SU-DHL-6 (cell line): Measurements from ENCODE around the gene DMP1.

Experiments
- H2AFZ ChIP-seq: fragments of 200-600 bp; sonication (generic); 2 replicates; pipeline ENCODE4 v1.6.1; 2014; ENCODE audit warnings: low read depth, mild to moderate bottlenecking, moderate library complexity, mixed read lengths, antibody characterized with exemption, low read length; ENCODE audit not compliant: severe bottlenecking
- H3F3A ChIP-seq: fragments of 200-600 bp; shearing (Covaris generic); 2 replicates; pipeline ENCODE4 v1.6.0; 2016; ENCODE audit warnings: antibody characterized with exemption, mild to moderate bottlenecking; ENCODE audit not compliant: insufficient read depth
- H3K27ac ChIP-seq: fragments of 200-600 bp; sonication (generic); 2 replicates; pipeline ENCODE4 v1.5.1; 2016; ENCODE audit warnings: low read depth, mild to moderate bottlenecking, low read length, moderate library complexity, mixed read lengths
- H3K27me3 ChIP-seq: fragments of 200-600 bp; sonication (generic), shearing (Covaris generic); 2 replicates; pipeline ENCODE4 v1.6.0; 2014; ENCODE audit warnings: mild to moderate bottlenecking, low read length
- H3K36me3 ChIP-seq: fragments of 200-600 bp; sonication (generic); 2 replicates; pipeline ENCODE4 v1.6.1; 2014; ENCODE audit warnings: mild to moderate bottlenecking, low read length, mixed read lengths
- H3K4me2 ChIP-seq: fragments of 300-600, 200-600 bp; shearing (Covaris generic), sonication (generic); 2 replicates; pipeline ENCODE4 v1.6.0; 2014; ENCODE audit warnings: low read length, low read depth, mild to moderate bottlenecking; ENCODE audit not compliant: poor library complexity, severe bottlenecking
- H3K4me3 ChIP-seq: fragments of 200-600 bp; sonication (generic); 2 replicates; pipeline ENCODE4 v1.5.1; 2014; ENCODE audit warnings: antibody characterized with exemption, low read length, mild to moderate bottlenecking, mixed read lengths; ENCODE audit not compliant: insufficient read depth, poor library complexity, severe bottlenecking
- H3K79me2 ChIP-seq: fragments of 200-600 bp; sonication (generic); 2 replicates; pipeline ENCODE4 v1.6.1; 2014; ENCODE audit warnings: mild to moderate bottlenecking, low read length, moderate library complexity; ENCODE audit not compliant: insufficient read depth
- H3K9ac ChIP-seq: fragments of 200-600 bp; sonication (generic); 2 replicates; pipeline ENCODE4 v1.7.0; 2014; ENCODE audit warnings: mild to moderate bottlenecking, low read length
- H3K9me2 ChIP-seq: fragments of 200-600 bp; sonication (generic); replicated peaks from 2 replicates; pipeline ENCODE4 v1.6.1; 2014; ENCODE audit warnings: low read length; ENCODE audit not compliant: insufficient read depth
- H3K9me3 ChIP-seq: fragments of 200-600 bp; sonication (generic); 2 replicates; pipeline ENCODE4 v1.6.1; 2014; ENCODE audit warnings: low read length, mixed read lengths; ENCODE audit not compliant: insufficient read depth
- H4K20me1 ChIP-seq: fragments of 200-600 bp; sonication (generic); 2 replicates; pipeline ENCODE4 v1.6.1; 2014; ENCODE audit warnings: low read depth, mild to moderate bottlenecking, antibody characterized with exemption, low read length, moderate library complexity, mixed read lengths
- EZH2phosphoT487 ChIP-seq: fragments of 200-600 bp; sonication (generic), shearing (Covaris generic); conservative IDR thresholded peaks from 2 replicates; pipeline ENCODE4 v1.6.1; 2018; ENCODE audit warnings: mild to moderate bottlenecking, antibody characterized with exemption, low read length, moderate library complexity, mixed read lengths
- TF ChIP-seq, protein P1 (sequence below): fragments of 200-600 bp; sonication (generic); IDR thresholded peaks from one replicate; pipeline ENCODE4 v1.5.1; 2017; ENCODE audit warnings: antibody characterized with exemption, mild to moderate bottlenecking, low read length, moderate library complexity; ENCODE audit not compliant: insufficient read depth, poor library complexity, severe bottlenecking

DMP1 gene

GRCh38 chr4:87620491-87620890 lies 29.6 kb upstream of the DMP1 start:
- no peak overlapping the region for H3K9ac ChIP-seq
- H3K4me3 ChIP-seq: no peak overlapping the region
- no peak overlapping the region for H2AFZ ChIP-seq
- H3K27me3 ChIP-seq: no peaks in the 10 kb centered on the region
- H3K27ac ChIP-seq: no peak overlapping the region
- no peaks in the 10 kb centered on the region for H4K20me1 ChIP-seq
- H3K36me3 ChIP-seq: no peaks in the 10 kb centered on the region
- TF ChIP-seq EZH2phosphoT487: no peak
- TF ChIP-seq, protein P1, sequence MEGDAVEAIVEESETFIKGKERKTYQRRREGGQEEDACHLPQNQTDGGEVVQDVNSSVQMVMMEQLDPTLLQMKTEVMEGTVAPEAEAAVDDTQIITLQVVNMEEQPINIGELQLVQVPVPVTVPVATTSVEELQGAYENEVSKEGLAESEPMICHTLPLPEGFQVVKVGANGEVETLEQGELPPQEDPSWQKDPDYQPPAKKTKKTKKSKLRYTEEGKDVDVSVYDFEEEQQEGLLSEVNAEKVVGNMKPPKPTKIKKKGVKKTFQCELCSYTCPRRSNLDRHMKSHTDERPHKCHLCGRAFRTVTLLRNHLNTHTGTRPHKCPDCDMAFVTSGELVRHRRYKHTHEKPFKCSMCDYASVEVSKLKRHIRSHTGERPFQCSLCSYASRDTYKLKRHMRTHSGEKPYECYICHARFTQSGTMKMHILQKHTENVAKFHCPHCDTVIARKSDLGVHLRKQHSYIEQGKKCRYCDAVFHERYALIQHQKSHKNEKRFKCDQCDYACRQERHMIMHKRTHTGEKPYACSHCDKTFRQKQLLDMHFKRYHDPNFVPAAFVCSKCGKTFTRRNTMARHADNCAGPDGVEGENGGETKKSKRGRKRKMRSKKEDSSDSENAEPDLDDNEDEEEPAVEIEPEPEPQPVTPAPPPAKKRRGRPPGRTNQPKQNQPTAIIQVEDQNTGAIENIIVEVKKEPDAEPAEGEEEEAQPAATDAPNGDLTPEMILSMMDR: no peak
- H3K4me2 ChIP-seq: no peak overlapping the region
- H3K9me3 ChIP-seq: no peaks in the 10 kb centered on the region
- H3K79me2 ChIP-seq: no peaks in the 10 kb centered on the region
- H3K9me2 ChIP-seq: no peaks in the 10 kb centered on the region
- H3F3A ChIP-seq: no peaks in the 10 kb centered on the region

DNA sequence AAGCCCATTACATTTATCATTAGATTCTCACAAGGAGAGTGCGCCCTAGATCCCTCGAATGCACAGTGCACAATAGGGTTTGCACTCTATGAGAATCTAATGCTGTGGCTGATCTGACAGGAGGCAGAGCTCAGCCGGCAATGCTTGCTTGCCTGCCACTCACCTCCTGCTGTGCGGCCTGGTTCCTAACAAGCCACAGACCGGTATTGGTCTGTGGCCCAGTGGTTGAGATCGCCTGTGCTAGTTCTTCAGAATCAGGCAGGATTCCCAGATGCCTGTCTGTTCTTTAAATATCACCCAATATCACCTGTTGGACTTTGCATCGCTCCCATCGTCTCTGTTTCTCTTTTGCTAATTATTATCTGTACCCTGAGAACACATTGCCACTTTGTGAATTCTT lies 27.8 kb upstream of the DMP1 start:
- H4K20me1 ChIP-seq: no peaks in the 10 kb centered on the region
- H3K4me2 ChIP-seq: no peak overlapping the region
- H3K9me3 ChIP-seq: no peaks in the 10 kb centered on the region
- no peak overlapping the region for H3K9ac ChIP-seq
- no peaks in the 10 kb centered on the region for H3K79me2 ChIP-seq
- H3K27me3 ChIP-seq: no peaks in the 10 kb centered on the region
- H3K9me2 ChIP-seq: no peaks in the 10 kb centered on the region
- H3F3A ChIP-seq: no peaks in the 10 kb centered on the region
- H2AFZ ChIP-seq: no peak overlapping the region
- H3K4me3 ChIP-seq: no peak overlapping the region
- no peak overlapping the region for H3K27ac ChIP-seq
- no peaks in the 10 kb centered on the region for H3K36me3 ChIP-seq
- no peak for TF ChIP-seq EZH2phosphoT487
- TF ChIP-seq, protein P1: no peak

DNA sequence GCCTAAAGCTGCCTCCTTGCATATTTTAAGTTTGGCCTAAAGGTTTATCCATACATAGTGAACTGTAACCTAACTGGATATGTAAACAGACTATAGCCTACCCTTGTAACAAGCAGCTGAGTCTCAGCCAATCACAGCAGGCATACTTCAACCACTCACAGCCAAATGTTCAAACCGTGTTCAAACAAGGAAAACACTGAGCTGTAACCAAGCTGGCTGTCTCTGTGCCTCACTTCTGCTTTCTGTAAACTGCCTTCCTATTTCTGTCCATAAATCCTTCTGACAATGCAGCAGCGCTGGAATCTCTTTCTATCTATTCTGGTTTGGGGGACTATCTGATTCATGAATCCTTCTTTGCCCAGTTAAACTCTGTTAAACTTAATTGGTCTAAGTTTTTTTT lies 25.4 kb upstream of the DMP1 start:
- no peak for TF ChIP-seq EZH2phosphoT487
- TF ChIP-seq, protein P1: no peak
- Histone ChIP-seq H3K9me3 (no peaks in the 10 kb centered on the region), H3K4me3 (no peak overlapping the region), H3K9me2 (no peaks in the 10 kb centered on the region), H3K79me2 (no peaks in the 10 kb centered on the region), H3F3A (no peaks in the 10 kb centered on the region), H3K27me3 (no peaks in the 10 kb centered on the region), H3K9ac (no peak overlapping the region), H3K36me3 (no peaks in the 10 kb centered on the region), H3K4me2 (no peak overlapping the region), H2AFZ (no peak overlapping the region), H4K20me1 (no peaks in the 10 kb centered on the region), H3K27ac (no peak overlapping the region)

- H3K36me3 ChIP-seq: no peaks in the 10 kb centered on the region
- no peak overlapping the region for H3K9ac ChIP-seq
These were observed 18.4 kb upstream of the DMP1 start for GRCh38 chr4:87631668-87632067.

More at GRCh38 chr4:87631668-87632067, 18.4 kb upstream of the DMP1 start:
- no peak overlapping the region for H2AFZ ChIP-seq
- H3F3A ChIP-seq: no peaks in the 10 kb centered on the region
- TF ChIP-seq EZH2phosphoT487: no peak
- TF ChIP-seq, protein P1: no peak
- H3K27ac ChIP-seq: no peak overlapping the region
- H3K4me2 ChIP-seq: no peak overlapping the region
- H3K9me2 ChIP-seq: no peaks in the 10 kb centered on the region
- no peaks in the 10 kb centered on the region for H3K9me3 ChIP-seq
- no peaks in the 10 kb centered on the region for H3K27me3 ChIP-seq
- H3K79me2 ChIP-seq: no peaks in the 10 kb centered on the region
- H4K20me1 ChIP-seq: no peaks in the 10 kb centered on the region
- H3K4me3 ChIP-seq: no peak overlapping the region
